ENCODE measurements around the gene CHKA.

The CHKA gene

DNA sequence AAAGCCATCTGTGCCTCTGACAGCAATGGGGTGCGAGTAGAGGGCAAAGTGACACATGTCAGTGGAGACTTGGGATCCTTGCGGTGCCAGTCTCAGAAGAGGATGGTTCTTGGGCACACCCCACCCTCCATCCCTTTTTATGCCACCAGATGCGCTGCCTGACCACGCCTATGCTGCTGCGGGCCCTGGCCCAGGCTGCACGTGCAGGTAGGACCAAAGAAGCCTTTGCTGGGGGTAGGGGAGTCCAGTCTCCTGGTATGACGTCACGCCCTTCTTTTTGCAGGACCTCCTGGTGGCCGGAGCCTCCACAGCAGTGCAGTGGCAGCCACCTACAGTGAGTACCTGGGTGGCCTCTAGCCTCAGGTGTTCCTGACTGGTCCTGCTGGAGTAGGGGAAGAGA is 89.2 kb downstream of the CHKA start:
- peaks cover 38% of the 10 kb centered on the region for H3K4me1 Mint-ChIP-seq (ENCODE audit: low read depth)
- H3K9me3 Mint-ChIP-seq: no peaks in the 10 kb centered on the region

DNA sequence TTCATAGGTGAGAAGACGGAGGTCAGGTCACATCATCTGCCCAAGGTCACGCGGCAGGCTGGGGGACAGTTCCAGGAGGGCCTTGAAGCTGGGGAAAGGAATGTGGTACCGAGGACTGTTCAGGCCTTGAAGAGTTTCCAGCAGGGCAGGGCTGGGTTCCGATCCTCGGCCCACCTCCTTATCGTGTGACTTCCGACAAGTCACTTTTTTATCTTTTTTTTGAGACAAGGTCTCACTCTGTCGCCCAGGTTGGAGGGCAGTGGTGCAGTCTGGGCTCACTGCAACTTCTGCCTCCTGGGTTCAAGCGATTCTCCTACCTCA is 90.1 kb downstream of the CHKA start:
- Mint-ChIP-seq H3K36me3 (ENCODE audit: low read depth) (peaks cover 4% of the 10 kb centered on the region), H3K4me1 (ENCODE audit: low read depth) (peaks cover 33% of the 10 kb centered on the region), H3K9me3 (no peaks in the 10 kb centered on the region), H3K27ac (peak overlapping the region; percentile 98), H3K27me3 (no peaks in the 10 kb centered on the region), H3K4me3 (peak overlapping the region; percentile 98)

More for the DNA sequence above, 89.2 kb downstream of the CHKA start:
- peaks cover 4% of the 10 kb centered on the region for H3K36me3 Mint-ChIP-seq (ENCODE audit: low read depth)
- H3K27ac Mint-ChIP-seq: peak overlapping the region; percentile 98
- H3K4me3 Mint-ChIP-seq: peak overlapping the region; percentile 98
- no peaks in the 10 kb centered on the region for H3K27me3 Mint-ChIP-seq

DNA sequence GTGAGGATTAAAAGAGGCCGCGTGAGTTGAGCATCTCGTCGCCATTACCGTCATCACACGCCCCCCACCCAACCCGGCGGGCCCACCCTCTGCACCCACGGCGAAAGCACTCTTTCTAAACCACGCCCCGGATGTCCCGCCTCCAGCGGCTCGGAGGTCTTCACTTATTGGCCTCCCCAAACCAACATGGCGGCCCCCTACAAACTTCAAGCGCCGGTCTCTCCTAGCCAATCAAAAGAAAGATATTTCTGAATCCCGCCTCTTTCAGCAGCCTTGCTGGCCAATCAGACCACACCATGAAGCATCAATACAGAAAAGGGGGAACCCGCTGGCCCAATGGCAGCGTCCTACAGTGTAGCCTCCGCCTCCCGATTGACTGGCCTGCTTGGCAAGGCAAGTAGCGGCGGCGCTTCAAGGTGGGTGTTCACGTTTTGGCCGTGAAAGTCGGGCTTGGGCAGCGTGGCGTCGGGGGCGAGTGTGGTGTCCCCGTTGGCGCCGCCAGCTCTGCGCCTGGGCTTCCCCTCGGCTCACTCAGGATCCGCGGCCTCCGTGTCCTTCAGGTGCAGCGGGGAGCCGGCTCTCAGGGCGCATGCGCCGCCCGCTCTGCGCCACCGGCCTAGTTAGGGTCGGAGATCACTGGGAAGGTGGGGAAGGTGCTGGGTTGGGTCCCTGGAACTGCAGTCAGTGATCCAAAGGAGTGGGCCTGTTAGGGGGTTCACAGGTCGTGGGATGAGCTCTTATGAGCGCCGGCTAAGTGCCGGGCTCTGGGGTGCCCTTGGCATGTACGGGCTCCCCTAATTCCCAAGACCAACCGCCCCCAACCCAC is 90.7 kb downstream of the CHKA start, which contains the start of gene NDUFS8:
Gene NDUFS8, plus strand, starts transcription at position 364 of the 826 bp plus-strand sequence. CDS start 1,471 bp downstream, outside the sequence.
- peak within 1 kb of the TSS; percentile 98 for H3K27ac Mint-ChIP-seq
- peaks cover 6% of the 10 kb centered on the region for H3K36me3 Mint-ChIP-seq (ENCODE audit: low read depth)
- no peaks in the 10 kb centered on the region for H3K27me3 Mint-ChIP-seq
- H3K9me3 Mint-ChIP-seq: no peaks in the 10 kb centered on the region
- peaks cover 33% of the 10 kb centered on the region for H3K4me1 Mint-ChIP-seq (ENCODE audit: low read depth)
- peak within 1 kb of the TSS; percentile 98 for H3K4me3 Mint-ChIP-seq

DNA sequence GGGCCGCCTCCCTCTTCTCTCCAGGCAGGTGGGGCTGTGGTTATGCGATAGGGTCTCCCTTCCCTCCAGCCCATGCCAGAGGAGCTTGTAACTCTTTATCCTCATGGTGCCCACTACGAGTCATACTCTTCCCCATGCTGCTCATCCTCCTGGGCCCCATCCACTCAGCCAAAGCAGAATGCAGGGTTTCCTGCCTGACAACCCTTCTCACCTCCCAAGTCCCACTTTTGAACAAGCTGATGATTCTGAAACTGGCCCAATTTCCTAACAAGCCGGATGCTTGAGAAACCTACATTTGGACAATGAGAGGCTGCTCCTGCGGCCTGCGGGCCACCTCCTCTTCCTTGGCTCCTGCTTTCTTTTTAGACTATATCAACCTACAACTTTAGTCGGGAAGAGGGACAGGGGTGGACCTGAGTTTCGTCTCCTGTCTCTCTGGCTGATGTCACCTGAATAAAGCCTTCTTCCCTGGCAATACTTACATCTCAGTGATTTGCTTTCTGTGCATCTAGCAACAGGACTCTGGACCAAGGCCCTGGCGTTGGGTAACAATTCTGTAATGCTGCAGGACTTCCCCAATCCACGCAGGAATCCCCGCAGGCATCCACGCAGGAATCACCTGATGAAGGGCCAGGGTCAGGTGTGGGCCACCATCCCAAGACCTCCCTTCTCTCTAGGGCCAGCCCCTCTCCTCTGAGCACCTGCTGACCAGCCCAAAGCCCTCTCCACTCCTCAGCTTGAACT is 92.2 kb downstream of the CHKA start:
- peaks cover 12% of the 10 kb centered on the region for H3K36me3 Mint-ChIP-seq (ENCODE audit: low read depth)
- peak overlapping the region; percentile 63 for H3K27ac Mint-ChIP-seq
- H3K4me1 Mint-ChIP-seq (ENCODE audit: low read depth): peaks cover 33% of the 10 kb centered on the region
- peak overlapping the region; percentile 98 for H3K4me3 Mint-ChIP-seq
- no peaks in the 10 kb centered on the region for H3K27me3 Mint-ChIP-seq
- H3K9me3 Mint-ChIP-seq: peaks cover 4% of the 10 kb centered on the region

DNA sequence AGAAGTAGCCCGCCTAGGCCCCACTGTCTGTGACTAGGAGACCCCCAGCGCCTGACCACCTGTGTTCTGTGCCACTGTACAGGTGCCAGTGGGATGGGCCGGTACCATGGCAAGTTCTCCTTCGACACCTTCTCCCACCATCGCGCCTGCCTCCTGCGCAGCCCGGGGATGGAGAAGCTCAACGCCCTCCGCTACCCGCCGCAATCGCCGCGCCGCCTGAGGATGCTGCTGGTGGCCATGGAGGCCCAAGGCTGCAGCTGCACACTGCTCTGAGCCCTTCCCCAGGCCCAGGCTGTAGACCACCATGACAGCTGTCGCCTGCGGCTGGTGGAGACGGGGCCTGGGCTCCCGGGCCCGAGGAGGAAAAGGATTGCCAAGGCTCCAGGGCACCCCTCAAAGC is 93.5 kb downstream of the CHKA start:
- peak overlapping the region; percentile 65 for H3K27ac Mint-ChIP-seq
- H3K27me3 Mint-ChIP-seq: no peaks in the 10 kb centered on the region
- peaks cover 4% of the 10 kb centered on the region for H3K9me3 Mint-ChIP-seq
- H3K4me1 Mint-ChIP-seq (ENCODE audit: low read depth): peaks cover 33% of the 10 kb centered on the region
- peaks cover 12% of the 10 kb centered on the region for H3K36me3 Mint-ChIP-seq (ENCODE audit: low read depth)
- H3K4me3 Mint-ChIP-seq: no peak overlapping the region

DNA sequence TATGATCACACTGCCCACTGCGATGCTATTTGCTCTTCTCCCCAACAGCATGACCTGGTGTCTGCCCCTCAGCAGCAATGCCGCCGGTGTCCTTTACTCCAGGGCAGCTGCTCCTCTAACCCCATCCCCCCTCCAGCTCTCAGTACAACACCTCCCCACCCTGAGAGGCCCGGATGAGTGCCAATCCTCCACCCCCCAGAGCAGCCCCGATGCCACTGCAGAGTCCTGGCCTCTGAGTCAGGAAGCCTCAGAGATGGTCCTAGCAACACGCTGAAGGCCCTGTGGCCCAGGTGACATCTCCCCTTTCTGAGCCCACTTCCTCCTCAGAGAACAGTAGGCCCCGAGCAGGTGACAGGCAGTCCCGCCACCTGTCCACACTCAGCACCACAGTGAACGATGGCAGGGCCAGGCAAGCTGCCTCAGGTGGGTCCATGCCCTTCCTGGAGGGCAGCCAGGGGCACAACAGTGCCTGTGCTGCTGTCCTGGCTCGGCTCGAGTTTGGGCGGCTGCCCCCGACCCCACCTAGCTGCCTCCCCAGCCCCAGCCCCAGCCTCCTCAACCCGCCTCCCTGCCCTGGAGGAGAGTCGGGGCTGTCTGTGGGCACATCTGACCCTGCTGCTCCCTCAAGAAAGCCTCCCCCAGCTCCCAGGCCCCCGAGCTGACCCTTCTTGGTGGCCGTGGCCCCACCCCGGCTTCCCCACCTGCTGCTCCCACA is 94.6 kb downstream of the CHKA start:
- Mint-ChIP-seq H3K27me3 (no peaks in the 10 kb centered on the region), H3K36me3 (ENCODE audit: low read depth) (peaks cover 9% of the 10 kb centered on the region), H3K4me3 (no peak overlapping the region), H3K9me3 (peaks cover 4% of the 10 kb centered on the region), H3K27ac (no peak overlapping the region), H3K4me1 (ENCODE audit: low read depth) (peaks cover 29% of the 10 kb centered on the region)

DNA sequence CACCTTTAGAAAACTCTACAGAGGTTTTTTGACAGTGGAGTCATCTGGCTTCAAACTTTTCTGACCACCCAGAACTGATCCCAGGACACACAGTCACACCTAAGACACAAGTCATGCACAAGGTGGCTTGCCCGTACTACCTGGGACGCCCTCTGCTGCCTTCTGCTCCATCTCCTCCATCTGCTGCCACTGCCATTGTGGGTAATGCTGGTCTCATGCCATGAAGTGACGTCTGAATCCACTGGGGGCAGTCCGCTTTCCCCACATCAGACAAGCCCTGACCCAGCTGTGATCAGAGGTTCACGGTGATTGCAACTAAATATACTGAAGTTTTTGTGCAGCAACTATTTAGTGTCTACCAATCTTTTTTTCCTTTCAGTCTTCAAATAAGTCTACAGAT is 96.1 kb downstream of the CHKA start:
- H3K27ac Mint-ChIP-seq: no peak overlapping the region
- no peaks in the 10 kb centered on the region for H3K27me3 Mint-ChIP-seq
- peaks cover 7% of the 10 kb centered on the region for H3K36me3 Mint-ChIP-seq (ENCODE audit: low read depth)
- H3K4me3 Mint-ChIP-seq: no peak overlapping the region
- peaks cover 23% of the 10 kb centered on the region for H3K4me1 Mint-ChIP-seq (ENCODE audit: low read depth)
- peaks cover 4% of the 10 kb centered on the region for H3K9me3 Mint-ChIP-seq

DNA sequence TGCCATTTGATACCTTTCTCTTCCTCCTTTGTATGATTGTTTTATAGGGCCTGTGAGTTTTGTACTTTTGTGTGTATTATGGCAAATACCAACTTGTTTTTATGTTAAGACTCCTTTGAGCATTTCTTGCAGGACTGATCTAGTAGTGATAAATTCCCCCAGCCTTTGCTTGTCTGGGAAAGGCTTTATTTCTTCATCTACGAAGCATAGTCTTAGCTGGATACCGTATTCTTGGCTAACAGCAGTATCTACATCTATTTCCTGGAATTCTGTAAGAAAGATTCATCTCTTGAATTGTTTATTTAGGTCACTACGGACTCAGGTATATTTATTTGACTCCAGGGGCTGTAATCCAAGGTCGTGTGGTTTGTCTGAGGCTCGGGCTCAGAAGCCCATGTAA is 96.7 kb downstream of the CHKA start:
- H3K4me1 Mint-ChIP-seq (ENCODE audit: low read depth): peaks cover 18% of the 10 kb centered on the region
- no peak overlapping the region for H3K27ac Mint-ChIP-seq
- H3K9me3 Mint-ChIP-seq: peaks cover 4% of the 10 kb centered on the region
- H3K27me3 Mint-ChIP-seq: no peaks in the 10 kb centered on the region
- peaks cover 7% of the 10 kb centered on the region for H3K36me3 Mint-ChIP-seq (ENCODE audit: low read depth)
- H3K4me3 Mint-ChIP-seq: no peak overlapping the region

DNA sequence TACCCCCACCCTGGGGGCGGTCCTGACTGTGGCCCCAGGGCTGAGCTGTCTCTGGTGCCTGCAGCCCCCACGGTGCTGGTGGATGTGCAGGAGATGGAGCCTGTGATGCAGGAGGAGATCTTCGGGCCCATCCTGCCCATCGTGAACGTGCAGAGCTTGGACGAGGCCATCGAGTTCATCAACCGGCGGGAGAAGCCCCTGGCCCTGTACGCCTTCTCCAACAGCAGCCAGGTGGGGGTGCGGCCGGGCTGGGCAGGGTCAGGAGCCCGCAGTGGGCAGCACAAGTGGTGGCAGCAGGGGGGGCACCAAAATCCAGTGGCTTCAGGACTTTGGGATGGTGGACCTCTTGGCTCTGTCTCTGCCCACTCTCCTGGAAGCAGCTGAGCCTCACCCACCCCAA is 98.7 kb downstream of the CHKA start:
- Mint-ChIP-seq H3K27me3 (no peaks in the 10 kb centered on the region), H3K4me3 (no peak overlapping the region), H3K27ac (no peak overlapping the region), H3K4me1 (ENCODE audit: low read depth) (no peaks in the 10 kb centered on the region), H3K9me3 (peaks cover 4% of the 10 kb centered on the region), H3K36me3 (ENCODE audit: low read depth) (peaks cover 7% of the 10 kb centered on the region)

DNA sequence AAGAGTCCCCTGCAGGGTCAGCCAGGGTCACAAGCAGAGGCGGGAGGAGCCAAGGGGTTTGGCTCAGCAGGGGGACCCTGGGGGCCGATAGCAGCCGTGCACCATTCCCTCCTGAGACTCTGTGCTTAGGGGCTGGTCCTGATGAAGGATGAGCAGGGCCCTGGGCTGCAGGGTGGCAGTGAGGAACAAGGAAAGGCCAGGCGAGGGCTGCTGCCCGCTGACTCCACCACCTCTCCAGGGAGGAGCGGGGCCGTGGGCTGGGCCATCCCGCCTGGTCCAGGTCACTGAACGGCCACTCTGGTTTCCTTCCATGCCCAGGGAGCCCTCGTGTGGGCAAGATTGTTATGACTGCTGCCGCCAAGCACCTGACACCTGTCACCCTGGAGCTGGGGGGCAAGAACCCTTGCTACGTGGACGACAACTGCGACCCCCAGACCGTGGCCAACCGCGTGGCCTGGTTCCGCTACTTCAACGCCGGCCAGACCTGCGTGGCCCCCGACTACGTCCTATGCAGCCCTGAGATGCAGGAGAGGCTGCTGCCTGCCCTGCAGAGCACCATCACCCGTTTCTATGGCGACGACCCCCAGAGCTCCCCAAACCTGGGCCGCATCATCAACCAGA is 99.9 kb downstream of the CHKA start:
- H3K4me3 Mint-ChIP-seq: no peak overlapping the region
- no peaks in the 10 kb centered on the region for H3K27me3 Mint-ChIP-seq
- no peak overlapping the region for H3K27ac Mint-ChIP-seq
- H3K4me1 Mint-ChIP-seq (ENCODE audit: low read depth): no peaks in the 10 kb centered on the region
- H3K36me3 Mint-ChIP-seq (ENCODE audit: low read depth): peaks cover 7% of the 10 kb centered on the region
- H3K9me3 Mint-ChIP-seq: peaks cover 4% of the 10 kb centered on the region

DNA sequence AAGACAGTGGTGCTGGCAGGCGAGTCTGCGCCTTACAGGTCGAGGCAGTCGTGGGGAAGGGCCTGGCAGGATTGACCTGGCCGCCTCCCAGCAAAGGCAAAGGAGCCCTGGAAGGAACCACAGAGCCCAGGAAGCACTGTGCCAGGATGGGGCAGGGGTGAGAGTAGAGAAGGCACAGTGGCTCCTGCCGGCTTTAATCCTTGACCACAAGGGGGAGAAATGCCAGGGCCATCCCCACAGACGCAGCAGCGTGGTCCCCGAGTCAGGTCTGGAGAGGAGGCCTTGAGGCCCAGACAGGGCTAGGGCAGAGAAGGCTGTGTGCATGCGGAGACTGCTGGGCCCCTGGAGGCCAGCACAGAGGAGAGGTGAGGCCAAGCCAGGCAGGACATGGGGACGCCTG is 100.6 kb downstream of the CHKA start:
- Mint-ChIP-seq H3K36me3 (ENCODE audit: low read depth) (peaks cover 6% of the 10 kb centered on the region), H3K27me3 (no peaks in the 10 kb centered on the region), H3K27ac (no peak overlapping the region), H3K9me3 (peaks cover 4% of the 10 kb centered on the region), H3K4me3 (no peak overlapping the region), H3K4me1 (ENCODE audit: low read depth) (no peaks in the 10 kb centered on the region)

DNA sequence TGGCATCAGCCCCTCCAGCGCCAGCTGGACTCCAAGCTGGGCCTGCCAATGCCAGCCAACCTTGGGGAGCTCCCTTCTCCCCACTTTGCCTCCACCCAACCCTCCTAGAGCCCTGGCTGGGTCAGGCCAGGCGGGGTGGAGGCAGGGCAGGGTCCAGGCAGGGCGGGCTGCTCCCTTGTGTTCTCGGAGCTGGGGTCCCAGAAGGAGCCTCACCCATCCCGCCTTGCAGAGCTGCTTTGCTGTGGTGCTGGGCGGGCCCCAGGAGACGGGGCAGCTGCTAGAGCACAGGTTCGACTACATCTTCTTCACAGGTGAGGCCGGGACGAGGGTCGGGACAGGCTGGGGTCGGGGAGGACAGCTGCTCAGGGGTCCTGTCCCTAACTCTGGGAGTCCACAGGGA is 101.7 kb downstream of the CHKA start:
- H3K4me1 Mint-ChIP-seq (ENCODE audit: low read depth): no peaks in the 10 kb centered on the region
- H3K27me3 Mint-ChIP-seq: no peaks in the 10 kb centered on the region
- H3K4me3 Mint-ChIP-seq: no peak overlapping the region
- no peak overlapping the region for H3K27ac Mint-ChIP-seq
- H3K36me3 Mint-ChIP-seq (ENCODE audit: low read depth): no peaks in the 10 kb centered on the region
- H3K9me3 Mint-ChIP-seq: peaks cover 2% of the 10 kb centered on the region

DNA sequence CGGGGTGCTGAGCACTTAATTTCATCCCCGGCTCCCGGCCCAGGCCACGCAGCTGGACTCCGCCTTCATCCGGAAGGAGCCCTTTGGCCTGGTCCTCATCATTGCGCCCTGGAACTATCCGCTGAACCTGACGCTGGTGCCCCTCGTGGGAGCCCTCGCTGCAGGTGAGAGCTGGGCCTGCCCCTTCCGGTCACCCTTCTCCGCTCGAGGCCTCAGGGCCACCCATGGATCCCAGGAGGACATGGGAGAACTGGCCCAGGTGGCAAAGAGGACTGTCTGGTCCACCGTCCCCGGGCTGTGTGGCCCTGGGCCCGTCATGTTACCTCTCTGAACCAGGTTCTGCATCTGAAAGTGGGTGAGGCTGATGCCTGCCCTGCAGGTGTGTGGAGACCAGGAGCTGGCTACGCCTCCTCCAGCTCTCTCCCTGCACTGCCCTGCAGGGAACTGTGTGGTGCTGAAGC is 102.4 kb downstream of the CHKA start:
- H3K27ac Mint-ChIP-seq: no peak overlapping the region
- no peaks in the 10 kb centered on the region for H3K4me1 Mint-ChIP-seq (ENCODE audit: low read depth)
- H3K36me3 Mint-ChIP-seq (ENCODE audit: low read depth): no peaks in the 10 kb centered on the region
- H3K9me3 Mint-ChIP-seq: no peaks in the 10 kb centered on the region
- H3K27me3 Mint-ChIP-seq: no peaks in the 10 kb centered on the region
- H3K4me3 Mint-ChIP-seq: no peak overlapping the region

DNA sequence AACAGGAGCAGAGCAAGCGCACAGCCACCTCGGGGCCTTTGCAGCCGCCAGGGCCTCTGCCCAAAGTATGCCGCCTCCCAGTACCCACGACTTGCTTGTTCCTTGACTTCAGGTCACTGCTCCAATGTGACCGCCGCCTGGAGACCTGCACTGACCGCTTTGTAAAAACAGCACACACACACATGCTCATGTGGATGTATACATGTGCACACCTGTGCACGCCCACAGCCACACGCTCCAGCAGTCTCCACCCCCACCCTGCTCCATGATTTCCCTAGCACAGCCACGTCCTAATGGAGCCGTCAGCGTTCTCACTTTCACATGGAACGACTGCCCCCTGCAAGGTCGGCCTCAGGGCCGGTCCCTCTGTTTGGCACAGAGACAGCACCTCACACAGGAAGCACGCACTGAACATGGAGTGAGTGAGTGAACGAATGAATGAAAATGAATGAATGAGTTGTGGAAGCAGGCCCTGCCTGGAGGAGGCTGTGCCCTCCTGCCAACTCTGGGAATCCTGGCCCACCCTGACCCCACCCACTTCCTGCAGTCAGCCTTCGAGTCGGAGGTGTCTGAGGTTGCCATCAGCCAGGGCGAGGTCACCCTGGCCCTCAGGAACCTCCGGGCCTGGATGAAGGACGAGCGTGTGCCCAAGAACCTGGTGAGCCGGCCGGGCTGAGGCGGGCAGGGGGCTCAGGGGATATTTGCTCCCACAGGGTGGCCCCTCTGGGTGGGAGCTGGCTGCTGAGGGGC is 103.0 kb downstream of the CHKA start:
- H3K9me3 Mint-ChIP-seq: no peaks in the 10 kb centered on the region
- H3K36me3 Mint-ChIP-seq (ENCODE audit: low read depth): no peaks in the 10 kb centered on the region
- H3K27ac Mint-ChIP-seq: no peak overlapping the region
- H3K27me3 Mint-ChIP-seq: no peaks in the 10 kb centered on the region
- no peak overlapping the region for H3K4me3 Mint-ChIP-seq
- H3K4me1 Mint-ChIP-seq (ENCODE audit: low read depth): no peaks in the 10 kb centered on the region

Data from stimulated activated naive CD8-positive, alpha-beta T cell treated with anti-CD3 and anti-CD28 coated beads, Interleukin-15, Interleukin-2, amounts not matched to agents 100 ng/mL and 50 ng/mL, for 24 hours (primary cell).